NB4 (cell line): ENCODE data around the gene S100A9.
A peak's percentile ranks its signal among the peaks of the same experiment; 100 is the strongest.

ENCODE experiments used
- DNase-seq: peaks from one replicate; pipeline ENCODE4 v3.0.0; 2010; ENCODE audit warnings: low read depth
- H3K4me3 ChIP-seq: one replicate; pipeline ENCODE4 v1.5.1; 2011; ENCODE audit warnings: mild to moderate bottlenecking, low read depth, low read length, moderate library complexity
- MYC ChIP-seq: IDR thresholded peaks from 2 replicates; pipeline ENCODE4 v1.6.1; 2011; ENCODE audit warnings: low read depth, low read length
- POLR2A ChIP-seq: IDR thresholded peaks from 2 replicates; pipeline ENCODE4 v1.6.1; 2011; ENCODE audit warnings: mild to moderate bottlenecking; ENCODE audit not compliant: insufficient read length; ENCODE audit errors: extremely low read depth
- TF ChIP-seq, protein P1 (sequence below): IDR thresholded peaks from 2 replicates; pipeline ENCODE4 v1.6.1; 2011; ENCODE audit warnings: low read depth, low read length
- TF ChIP-seq, protein P2 (sequence below): IDR thresholded peaks from one replicate; pipeline ENCODE4 v1.5.1; 2012; ENCODE audit warnings: low read depth, low read length

Gene S100A9

DNA sequence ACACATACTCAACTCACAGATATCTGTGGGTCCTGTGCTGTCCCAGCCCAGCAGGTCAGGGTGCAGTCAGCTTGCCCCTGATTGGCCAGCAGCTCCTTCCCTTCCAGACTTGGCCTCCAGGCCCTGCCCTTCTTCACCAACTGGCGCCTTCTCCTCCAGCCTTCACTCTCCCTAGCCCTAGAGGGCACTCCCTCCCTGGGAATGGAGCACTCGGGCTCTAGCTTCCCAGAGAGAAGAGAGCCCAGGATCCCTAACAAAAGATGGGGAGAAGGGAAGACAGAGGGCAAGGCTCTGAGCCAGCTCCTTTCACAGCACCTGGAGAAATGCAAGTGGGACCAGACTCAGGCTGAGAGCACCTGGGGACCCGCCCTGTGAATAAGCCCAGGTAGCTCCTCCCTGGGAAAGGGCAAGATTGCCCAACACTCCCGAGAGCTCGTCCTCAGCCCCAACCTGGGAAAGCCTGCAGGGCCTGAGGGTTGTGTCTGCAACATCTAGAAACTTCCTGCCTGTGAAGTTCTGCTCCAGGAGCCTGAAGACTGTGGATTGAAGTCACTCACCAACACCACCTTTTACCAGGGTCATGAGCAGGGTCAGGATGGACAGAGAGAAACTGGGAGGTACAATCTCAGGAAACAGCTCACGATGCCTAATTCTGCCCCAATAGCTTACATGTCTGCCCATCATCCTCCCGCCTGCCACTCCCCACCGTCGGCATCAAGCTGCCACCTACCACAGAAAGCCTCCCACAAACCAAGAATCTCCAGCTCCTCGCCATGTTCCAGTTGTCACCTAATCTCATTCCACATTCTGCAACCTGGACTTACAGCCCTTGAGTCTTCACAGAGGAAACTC is 8.9 kb upstream of the S100A9 start, which contains the start of gene PGLYRP4:
Gene PGLYRP4, minus strand, starts transcription at position 331 of the 852 bp plus-strand sequence. CDS start 909 bp downstream, outside the sequence.
- H3K4me3 ChIP-seq: no peak within 1 kb of the TSS
- TF ChIP-seq, protein P1, sequence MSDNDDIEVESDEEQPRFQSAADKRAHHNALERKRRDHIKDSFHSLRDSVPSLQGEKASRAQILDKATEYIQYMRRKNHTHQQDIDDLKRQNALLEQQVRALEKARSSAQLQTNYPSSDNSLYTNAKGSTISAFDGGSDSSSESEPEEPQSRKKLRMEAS: no peak
- TF ChIP-seq, protein P2, sequence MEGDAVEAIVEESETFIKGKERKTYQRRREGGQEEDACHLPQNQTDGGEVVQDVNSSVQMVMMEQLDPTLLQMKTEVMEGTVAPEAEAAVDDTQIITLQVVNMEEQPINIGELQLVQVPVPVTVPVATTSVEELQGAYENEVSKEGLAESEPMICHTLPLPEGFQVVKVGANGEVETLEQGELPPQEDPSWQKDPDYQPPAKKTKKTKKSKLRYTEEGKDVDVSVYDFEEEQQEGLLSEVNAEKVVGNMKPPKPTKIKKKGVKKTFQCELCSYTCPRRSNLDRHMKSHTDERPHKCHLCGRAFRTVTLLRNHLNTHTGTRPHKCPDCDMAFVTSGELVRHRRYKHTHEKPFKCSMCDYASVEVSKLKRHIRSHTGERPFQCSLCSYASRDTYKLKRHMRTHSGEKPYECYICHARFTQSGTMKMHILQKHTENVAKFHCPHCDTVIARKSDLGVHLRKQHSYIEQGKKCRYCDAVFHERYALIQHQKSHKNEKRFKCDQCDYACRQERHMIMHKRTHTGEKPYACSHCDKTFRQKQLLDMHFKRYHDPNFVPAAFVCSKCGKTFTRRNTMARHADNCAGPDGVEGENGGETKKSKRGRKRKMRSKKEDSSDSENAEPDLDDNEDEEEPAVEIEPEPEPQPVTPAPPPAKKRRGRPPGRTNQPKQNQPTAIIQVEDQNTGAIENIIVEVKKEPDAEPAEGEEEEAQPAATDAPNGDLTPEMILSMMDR: no peak
- no peak for TF ChIP-seq POLR2A
- TF ChIP-seq MYC: no peak
- no peak for DNase-seq

DNA sequence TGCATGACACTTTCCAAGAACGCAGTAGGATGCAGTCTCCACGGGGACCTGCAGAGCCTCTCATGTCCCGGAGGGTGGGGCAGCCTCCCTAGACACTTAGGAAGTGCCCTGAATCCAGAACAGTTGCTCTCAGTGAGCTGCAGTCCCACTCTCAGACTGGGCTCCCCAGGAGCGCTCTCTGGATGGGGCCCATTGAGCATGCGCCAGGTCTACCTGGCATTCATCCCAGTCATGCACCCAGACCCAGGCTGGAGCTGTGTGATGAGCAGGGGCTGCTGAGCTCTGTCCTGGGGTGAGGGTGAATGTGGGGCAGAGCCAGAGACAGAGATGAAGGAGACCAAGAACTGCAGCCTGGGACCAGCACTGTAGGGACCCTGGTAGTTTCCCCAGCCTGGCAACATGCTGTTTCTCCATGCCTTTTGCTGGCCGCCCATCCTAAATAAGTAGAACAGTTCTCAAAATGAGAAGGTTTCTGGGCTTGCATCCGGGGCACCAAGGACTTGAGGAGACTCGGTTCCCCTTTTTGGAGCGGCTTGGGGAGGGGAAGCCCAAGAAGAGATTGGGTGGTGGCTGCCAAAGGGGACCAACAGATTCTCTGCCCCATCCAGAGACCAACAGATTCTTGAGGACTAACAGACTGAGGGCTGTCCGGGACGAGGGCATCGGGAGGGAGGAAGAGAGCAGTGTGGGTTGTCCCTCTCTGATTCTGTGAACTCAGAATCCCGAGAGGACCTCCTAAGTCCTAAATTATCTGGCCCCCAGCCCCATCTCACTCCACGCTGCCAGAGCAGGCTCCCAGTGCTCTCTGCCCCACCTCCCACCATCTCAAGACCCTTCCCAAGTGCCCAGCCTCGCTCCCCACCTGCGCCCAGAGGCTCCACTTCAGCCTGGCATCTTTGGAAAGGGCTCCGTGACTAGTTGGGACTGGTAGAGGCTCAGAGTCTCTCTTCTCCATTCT is 8.0 kb upstream of the S100A9 start:
- peak; percentile 36 for DNase-seq
- TF ChIP-seq, protein P1: no peak
- TF ChIP-seq MYC: no peak
- H3K4me3 ChIP-seq: no peak overlapping the region

DNA sequence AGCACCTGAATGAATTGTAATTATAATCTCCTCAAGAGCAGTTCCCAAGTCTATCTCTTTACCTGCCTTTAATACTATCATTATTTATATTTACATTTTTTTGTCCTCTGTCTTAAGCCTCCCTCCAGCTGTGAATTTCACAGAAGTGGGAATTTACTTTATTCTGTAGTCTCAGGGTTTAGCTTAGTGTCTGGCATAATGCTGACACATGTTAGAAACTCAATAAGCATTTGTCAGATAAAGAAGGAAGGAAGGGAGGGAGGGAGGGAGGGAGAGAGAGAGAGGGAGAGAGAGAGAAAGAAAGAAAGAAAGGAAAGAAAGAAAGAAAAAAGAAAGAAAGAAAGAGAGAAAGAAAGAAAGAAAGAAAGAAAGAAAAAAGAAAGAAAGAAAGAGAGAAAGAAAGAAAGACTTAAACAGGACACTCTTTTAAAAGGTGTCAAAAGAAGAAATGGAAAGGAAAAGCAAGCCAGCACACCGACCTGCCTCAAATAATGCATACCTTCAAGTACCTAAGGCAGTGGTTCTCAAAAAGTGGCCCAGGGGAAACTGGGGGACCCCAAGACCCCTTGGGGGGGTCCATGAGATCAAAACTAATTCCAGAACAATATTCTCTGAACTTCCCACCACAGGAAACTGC is 7.2 kb upstream of the S100A9 start:
- DNase-seq: no peak
- H3K4me3 ChIP-seq: no peak overlapping the region
- TF ChIP-seq, protein P2: no peak
- TF ChIP-seq, protein P1: no peak
- no peak for TF ChIP-seq MYC
- TF ChIP-seq POLR2A: no peak

DNA sequence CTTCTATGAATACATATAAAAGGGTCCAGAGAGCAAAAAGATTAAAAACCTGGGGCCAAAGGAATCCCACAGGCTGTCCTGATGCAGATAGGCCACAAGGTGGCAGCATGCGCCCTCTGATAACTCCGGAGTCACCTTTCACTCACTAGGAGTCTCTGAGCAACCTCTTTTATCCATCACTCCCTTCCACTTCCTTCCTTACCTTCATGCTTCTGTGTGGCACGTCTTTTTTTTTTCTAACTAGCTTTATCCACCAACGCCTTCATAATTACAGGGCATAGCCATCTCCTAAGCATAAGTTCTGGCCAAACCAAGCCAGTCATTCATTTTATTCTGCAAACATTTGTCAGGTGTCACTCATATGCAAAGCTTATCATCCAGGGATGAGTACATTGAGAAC is 5.1 kb upstream of the S100A9 start:
- DNase-seq: peak; percentile 75
- TF ChIP-seq POLR2A: no peak
- TF ChIP-seq, protein P2: peak; percentile 88
- TF ChIP-seq, protein P1: peak; percentile 70
- 0 out of 2 replicates have a peak, but pooled peaks have one; percentile 27 for TF ChIP-seq MYC
- H3K4me3 ChIP-seq: no peak overlapping the region

DNA sequence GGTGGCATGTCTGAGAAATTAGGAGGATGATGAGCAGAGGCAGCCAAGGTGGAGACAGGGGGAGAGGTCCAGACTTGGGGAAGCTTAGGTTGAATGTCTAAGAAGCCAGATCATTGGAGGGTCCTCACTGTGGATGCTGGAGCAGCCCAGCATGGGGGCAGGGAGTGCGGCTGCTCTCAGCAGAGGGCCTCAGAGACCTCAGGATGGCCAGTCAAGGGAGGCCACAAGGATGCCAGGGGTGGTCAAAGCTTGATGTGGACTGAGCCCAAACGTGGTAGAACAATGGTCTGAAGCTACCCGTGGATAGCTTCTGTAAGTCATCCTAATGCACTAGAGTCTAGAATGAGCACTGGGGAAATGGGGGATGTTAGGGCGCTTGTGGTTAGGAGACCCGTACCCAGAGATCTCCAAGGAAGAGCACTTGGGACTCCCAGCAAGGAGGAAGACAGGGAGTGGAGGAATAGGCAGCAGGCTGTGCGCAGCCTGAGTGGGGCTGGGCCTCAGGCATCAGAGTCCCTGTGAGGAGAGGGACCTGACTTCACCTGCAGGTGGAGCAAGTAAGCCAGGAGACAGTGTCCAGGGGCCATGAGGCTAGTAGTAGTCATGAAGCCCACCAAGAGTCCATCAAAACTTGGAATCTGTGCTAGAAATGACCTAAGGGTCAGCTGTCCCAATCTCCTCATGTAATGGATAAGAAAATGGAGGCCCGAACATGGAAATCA is 4.3 kb upstream of the S100A9 start:
- DNase-seq: peak; percentile 39
- no peak overlapping the region for H3K4me3 ChIP-seq
- TF ChIP-seq POLR2A (no peak), MYC (no peak)
- TF ChIP-seq, protein P1: no peak
- TF ChIP-seq, protein P2: peak; percentile 57
